HK-2 (cell line): ENCODE measurements around the gene ZNF148.

Source experiments
- DNase-seq: peaks from one replicate; pipeline ENCODE4 v3.0.0-alpha.2; 2018; ENCODE audit not compliant: unreplicated experiment

ZNF148 gene

DNA sequence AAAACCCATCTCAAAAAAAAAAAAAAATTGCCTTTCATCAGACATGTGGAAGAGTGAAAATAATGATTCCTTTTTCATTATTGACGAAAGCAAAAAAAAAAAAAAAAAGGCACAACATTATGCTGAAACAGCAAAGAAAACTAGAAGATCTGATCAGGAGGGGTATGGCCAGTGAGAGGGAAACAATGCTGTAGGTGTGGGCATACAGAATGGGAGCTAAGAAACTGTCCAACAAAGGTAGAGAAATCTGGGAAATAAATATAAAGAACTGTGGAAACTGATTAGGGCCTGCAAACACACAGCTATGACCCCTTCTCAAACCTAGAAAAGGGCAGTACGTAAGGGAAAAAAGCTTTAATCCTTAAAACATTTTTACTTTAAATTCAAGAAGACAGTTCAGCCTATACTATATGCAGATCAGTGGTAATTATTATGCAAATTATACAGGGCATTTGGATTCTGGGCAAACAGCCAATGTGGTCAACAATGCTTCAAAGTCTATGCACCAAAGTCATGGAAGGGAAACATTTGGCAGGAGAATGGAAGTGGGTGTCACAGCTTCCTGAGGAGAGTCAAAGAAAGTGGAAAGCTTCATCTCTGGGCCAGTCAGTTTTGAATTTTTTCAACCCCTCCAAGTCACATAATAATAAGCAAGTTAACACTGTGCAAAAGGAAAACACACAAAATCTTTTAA lies 94.3 kb downstream of the ZNF148 start:
- DNase-seq, result no peak

DNA sequence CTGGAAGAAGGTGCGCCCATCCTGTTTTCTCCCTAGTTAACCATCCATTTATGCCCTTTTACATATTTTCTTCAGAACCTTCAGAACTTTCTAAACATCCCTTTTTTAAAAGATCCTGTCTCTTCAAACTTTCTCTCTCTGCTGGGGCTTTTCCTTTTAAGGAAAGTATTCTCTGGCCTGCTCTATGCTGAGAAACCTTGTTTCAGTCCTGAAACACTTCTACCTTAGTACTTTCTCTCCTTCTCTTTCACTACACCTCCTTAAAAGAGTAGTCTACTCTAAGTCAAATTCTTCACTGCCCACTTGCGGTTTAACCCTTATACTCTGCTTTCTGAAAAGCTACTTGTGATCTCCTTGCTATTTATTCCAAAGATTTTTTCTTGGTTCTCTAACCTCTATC lies 97.0 kb downstream of the ZNF148 start:
- no peak for DNase-seq

DNA sequence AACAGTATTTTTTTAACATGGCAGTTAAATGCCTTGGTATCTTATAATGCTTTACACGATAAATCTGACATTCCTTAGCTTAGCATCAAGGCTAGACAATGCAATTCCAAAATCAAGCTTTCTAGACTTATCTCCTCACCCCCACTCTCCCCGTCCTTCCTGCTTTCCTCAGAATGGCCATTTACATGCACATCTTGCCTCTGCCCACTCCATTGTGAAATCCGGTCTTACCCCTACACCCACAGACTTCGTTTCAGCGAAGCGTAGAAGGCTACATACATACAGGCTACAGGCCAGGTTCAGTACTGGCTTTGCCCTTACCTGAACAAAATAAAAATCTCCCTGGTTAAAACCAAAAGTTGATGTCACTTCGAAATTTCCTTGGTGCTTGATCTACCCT lies 104.0 kb downstream of the ZNF148 start:
- no peak for DNase-seq

DNA sequence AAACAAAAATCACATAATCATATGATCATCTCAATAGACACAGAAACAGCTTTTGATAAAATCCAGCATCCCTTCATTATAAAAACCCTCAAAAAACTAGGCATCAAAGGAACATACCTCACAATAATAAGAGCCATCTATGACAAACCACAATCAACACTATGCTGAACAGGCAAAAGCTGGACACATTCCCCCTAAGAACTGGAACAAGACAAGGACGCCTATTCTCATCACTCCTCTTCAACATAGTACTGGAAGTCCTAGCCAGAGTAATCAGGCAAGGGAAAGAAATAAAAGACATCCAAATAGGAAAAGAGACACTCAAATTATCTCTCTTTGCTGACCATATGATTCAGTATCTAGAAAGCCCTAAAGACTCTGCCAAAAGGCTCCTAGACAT lies 107.7 kb downstream of the ZNF148 start:
- DNase-seq, result no peak

DNA sequence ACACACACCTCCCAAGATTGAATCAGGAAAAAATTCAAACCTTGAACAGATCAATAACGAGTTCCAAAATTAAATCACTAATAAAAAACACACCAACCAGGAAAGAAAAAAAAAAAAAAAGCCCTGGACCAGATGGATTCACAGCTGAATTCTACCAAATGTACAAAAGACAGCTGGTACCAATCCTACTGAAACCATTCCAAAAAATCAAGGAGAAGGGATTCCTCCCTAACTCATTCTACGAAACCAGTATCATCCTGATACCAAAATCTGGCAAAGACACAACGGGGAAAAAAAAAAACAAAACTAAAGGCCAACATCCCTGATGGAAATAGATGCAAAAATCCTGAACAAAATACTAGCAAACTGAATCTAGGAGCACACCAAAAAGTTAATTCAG lies 108.2 kb downstream of the ZNF148 start:
- no peak for DNase-seq

DNA sequence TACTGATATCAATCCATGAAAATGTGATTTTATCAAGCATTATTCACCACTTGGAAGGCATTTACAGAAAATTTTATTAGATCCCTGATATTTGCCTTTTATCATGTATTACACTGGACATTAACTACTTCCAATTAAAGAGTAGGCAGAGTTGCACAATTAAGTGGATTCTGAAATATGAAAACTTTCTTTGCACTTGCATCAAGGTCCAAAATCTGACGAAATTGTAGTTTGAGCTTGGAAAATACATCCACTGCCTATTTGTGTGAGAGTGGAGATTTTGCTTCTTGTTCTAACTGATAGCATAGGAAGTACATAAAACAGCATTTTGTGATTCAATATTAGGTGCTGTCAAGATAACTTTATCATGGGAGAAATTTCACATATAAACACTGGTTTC lies 113.0 kb downstream of the ZNF148 start:
- no peak for DNase-seq

DNA sequence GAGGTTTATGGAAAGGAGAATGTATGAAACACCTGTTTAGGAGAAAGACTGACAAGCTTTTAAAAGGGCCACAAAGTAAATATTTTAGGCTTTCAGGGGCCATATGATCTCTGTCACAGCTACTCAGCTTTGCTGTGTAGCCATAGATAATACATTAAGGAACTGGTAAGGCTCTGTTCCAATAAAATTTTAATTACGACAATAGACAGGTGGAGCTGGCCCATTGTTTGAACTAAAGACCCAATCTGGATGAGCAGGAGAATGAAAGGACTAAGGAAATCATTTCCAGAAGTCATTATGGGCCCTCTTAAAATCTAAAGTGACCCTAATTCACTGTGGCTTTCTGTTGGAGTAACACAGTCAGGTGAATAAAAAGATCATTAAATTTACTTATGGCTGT lies 114.1 kb downstream of the ZNF148 start:
- no peak for DNase-seq

DNA sequence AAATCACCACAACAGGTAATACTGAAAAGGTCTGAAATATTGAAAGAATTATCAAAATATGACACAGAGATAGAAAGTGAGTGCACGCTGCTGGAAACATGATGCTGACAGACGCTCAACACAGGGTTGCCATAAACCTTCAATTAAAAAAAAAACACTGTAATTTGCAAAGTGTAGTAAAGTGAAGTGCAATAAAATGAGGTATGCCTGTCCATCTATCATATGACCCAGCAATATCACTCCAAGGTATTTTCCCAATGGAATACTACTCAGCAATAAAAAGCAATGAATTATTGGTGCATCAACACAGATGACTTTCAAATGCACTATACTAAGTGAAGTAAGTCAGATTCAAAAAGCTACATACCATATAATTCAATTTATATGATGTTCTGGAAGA lies 115.0 kb downstream of the ZNF148 start:
- no peak for DNase-seq

DNA sequence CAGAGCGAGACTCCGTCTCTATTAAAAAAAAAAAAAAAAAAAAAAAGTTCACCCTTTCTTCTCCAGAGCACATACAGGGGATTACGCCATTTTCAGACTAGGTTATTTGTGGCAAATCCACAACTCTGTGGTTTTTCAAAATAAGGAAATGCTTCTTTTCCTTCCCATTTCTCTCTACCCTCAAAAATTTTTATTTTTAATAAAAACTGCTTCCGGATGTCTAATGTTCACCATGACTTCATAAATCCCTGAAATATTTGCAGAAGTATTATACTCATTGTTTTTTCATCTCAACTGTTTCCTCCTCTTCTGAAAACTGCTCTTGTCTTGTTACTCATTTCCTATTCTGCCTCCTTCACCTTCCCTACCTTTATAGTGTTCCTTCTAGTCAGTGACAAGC lies 117.6 kb downstream of the ZNF148 start:
- DNase-seq, result no peak

DNA sequence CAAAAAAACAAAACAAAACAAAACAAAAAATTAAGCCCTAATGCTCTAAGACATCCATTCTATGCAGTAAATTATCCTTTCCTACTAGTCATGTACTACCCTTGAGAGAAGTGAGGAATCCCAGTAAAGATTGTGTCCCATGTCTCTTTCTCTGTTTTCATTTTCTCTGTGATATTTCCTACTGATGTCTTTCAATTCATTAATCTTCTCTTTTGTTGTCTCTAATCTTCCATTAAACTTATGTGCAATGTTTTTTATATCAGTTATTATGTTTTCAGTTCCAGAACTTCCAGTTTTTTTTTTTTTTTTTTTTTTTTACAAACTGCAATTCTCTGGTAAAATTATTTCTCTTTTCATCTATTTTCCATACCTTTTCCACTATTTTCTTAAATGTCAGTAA lies 118.5 kb downstream of the ZNF148 start:
- DNase-seq, result no peak

DNA sequence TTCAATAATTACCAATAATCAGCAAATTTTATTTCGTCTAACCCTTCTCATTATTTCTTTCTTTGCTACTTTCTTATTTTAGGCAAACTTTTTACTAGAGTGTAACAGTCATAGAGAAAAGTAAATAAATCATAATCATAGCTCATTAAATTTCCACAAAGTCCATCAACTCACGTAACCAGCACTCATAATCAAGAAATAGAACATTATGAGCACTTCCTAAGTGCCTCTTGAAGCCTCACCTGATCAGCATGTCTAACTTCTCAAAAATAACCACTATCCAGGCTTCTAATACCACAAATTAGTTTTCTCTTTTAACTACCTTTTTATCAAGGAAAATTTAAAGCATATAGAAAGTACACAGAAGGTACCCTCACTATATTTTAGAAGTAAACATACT lies 124.2 kb downstream of the ZNF148 start:
- no peak for DNase-seq

DNA sequence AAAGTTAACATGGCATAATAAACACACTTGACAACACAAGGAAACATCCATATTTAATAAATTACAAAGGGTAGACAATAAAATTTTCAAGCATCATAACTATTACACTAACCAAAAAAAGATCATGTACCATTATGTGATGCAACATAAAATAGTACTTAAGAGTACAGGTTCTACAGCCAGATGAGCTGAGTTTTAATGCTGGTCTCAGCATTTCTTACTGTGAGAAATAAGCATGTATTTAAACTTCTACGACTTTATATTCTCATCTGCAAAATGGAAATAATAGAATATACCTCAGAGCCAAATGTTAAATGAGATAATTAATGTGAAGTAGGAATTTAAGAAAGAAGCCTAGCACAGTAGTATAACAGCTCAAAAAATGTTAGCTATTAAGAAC lies 128.9 kb downstream of the ZNF148 start:
- no peak for DNase-seq

DNA sequence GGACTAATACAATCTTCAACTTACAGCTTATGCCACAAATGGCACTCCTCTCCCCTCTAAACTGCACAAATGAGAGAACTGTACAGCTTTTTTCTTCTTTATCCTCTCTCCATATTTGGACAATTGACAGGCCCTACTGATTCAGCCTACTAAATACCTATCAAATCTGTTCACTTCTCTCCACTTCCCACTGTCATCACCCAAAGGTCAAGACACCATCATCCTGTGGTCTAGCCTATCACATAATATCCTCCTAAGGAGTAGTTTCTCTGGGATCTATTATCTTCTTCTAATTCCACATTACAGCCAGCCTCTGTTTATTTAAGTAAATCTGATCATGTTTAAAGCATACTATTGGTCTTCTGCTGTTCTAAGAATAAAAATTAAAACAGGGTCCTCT lies 129.6 kb downstream of the ZNF148 start:
- DNase-seq, result no peak

DNA sequence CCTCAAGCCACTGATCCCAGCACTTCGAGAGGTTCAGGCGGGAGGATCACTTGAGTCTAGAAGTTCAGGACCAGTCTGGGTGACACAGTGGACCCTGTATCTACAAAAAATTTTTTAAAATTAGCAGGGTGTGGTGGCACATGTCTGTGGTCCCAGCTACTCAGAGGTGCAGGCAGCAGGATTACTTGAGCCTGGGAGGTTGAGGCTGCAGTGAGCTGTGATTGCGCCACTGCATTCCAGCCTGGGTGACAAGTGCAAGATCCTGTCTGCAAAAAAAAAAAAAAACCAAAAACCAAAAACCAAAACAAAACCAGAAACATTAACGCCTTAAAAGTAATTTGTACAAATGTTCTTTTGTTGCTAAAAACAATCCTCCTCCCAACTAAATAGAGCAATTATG lies 134.6 kb downstream of the ZNF148 start:
- DNase-seq, result no peak

DNA sequence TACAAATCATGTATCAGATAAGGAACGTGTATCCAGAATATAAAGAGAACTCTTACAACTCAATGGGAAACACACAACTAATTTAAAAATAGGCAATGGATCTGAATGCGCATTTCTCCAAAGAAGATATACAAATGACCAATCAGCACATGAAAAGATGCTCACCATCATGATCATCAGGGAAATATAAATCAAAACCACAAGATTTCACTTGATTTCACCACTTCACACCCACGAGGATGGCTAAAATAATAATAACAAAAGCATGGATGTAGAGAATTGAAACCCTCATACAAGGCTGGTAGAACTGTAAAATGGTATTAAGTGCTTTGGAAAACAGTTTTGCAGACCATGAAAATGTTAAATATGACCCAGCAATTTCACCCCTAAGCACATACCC lies 135.9 kb downstream of the ZNF148 start:
- DNase-seq, result no peak

DNA sequence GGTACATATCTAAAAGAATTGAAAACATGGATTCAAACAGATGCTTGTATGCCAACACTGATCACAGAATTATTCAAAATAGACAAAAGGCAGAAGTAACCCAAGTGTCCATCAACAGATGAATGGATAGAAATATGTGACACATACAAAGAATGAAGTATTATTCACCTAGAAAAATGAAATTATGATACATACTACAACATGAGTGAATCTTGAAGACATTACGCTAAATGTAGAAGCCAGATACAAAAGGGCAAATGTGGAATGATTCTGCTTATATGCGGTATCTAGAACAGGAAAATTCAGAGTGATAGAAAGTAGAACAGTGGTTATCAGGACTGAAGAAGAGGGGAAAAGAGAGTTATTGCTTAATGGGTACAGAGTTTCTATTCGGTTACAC lies 136.4 kb downstream of the ZNF148 start:
- no peak for DNase-seq

DNA sequence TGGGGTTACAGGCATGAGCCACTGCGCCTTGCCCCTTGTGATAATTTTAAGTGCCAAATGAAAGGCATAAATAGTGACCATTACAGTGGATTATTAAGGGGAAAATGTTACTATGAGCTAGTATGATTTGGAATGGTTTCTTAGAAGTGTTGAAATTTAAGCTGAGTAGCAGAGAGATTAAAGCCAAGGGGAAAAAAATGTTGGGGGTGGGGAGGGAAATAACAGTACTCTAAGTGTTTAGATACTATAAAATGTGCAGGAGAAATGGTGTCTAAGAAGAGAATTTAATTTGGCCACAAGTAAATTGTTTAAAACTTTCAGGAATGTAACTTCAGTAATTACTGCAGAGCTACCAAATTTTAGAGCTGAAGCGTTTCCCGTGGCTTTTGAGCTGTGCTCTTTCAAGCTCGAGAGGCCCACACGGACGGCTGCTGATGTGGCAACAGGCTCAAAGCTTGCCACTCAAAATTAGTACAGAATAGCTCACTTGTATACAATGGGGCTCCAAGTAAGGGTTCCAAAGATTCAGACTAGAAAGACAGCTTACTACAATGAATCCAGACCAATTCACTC lies 138.7 kb downstream of the ZNF148 start:
- no peak for DNase-seq

DNA sequence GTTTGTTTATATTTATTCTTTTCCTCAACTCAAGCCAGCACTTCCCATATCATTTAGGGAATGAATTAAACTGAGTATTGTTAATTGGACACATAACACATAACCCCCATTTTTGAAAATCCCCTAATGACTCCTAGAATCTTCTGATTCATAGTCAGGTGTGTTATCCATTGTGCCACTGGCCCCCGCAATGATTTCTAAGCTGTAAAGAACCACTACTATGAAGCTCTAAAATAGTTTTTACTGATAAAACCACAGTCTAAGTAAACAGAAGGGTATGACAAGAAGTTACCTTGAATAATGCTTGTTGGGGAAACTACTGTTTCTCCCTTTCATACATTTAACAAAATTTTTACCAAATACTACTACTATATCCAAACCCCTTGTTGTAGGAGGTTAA lies 140.3 kb downstream of the ZNF148 start:
- no peak for DNase-seq

DNA sequence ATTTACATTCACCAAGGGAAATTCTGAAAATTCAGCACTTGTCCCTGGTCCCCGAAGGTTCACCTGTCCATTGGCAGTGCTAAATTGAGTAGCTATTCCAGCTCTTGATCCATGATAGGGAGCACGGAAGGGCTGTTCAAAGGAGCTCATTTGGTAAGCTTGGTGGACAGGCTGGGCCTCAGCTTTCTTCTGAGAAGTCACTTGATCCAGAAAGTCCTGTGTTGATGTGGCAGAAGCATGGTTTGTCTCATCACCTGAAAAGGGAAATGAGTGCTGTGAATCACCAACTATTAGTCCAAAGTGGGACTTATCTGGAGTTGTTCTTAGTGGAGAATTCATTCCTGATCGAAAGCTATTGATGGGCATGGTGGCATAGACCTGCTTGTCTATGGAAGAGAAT lies 142.7 kb downstream of the ZNF148 start:
- no peak for DNase-seq

DNA sequence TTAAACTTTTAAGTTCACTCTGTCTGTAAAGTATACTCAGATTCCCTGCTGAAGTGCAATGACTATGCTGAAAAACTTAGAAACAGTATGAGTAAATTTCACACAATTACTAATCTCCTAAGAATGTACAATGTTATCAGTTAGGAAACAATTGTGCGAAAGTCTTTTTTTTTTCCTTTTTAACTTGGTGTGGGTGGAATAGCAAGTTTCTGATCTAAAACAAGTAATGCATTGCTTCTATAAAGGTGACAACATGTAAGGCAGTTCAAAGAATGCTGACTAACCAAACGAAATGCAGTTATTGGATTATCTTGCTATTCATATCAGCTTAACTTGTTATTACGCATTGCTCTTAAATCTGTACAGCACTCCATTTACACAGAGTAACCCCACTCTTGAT lies 143.2 kb downstream of the ZNF148 start:
- no peak for DNase-seq

DNA sequence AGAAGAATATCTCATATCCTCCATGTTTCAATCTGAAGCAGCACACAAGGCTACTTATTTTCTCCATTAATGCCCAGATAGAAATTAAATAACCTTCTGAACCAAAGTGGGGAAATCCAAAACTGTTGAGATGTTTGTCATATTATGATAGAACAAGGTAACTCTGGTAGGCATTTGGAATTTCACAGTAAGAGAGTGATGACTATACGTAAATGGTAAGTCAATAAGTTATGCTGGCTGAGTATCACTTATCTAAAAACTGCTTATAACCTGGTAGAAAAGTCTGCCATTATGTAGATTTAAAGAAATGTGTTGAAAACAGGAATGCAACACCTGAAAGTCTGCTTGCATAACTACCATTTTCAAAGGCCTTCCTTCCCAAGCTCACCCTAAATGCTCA lies 145.4 kb downstream of the ZNF148 start:
- no peak for DNase-seq

DNA sequence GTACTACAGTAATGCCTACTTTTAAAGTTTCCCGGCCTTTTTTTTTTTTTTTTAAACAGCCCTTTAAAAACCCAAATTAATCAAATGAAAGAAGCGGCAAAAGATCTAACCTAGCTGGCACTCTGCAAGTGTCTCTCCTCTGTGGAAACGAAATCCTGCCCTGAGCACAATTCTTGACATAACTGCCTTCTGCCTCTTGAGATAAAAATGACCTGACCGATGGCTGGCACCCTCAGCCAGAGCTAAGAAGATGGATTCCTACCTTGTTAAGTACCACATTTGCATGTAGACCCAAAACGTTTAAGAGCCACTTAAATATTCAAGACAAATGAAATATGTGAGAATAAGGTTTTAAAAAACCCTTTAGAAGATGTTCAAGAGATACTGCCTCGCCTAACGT lies 146.0 kb downstream of the ZNF148 start:
- DNase-seq, result no peak

DNA sequence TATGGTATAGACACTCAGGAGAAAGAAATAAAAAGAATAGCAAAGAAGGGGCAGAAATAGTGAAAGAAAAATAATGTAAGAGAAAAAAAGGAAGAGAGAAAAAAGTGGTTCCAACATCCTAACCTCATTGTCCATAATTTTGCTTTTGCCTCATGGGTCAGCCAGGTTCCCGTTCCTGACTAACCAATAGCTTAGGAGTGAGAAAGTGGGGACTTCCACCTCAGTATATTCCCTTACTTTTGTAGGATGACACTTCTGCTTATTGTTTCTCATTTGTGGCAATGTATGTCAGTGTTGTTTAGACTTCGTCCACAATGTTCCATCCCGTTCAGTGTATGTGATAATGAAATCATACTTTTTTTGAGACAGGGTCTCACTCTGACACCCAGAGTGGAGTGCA lies 153.3 kb downstream of the ZNF148 start:
- no peak for DNase-seq

DNA sequence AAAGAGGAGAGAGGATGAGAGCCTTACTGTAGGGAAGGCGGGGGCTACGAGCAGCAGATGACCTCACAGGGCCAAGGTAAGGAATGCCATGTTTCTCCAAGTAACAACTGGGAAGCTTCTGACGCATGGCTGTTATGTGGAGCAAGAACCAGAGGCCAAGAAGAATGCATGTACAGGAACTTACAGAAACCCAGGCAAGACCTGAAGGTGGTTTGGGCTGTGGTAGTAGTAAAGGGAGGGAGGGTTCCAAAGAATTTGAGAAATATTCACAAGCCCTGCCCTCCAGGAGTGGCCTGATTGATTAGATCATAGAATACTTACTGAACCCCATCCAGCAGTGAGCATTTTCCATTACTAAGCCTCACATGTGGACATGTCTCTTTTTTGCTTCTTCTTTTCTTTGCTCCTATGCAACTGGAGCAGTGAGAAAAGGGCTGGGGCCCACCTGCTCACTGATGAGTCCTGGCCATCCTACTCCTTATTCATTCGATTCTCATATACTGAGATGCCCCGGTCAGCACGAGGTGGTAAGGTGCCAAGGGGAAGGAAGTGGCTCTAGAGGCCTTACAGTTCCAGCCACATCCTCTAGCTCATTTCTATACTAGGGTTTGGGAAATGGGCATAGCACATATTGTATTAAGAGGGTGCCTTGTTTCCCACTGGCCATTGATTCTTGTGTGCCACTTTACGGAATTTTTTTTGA lies 154.2 kb downstream of the ZNF148 start:
- DNase-seq, result no peak
